Breast epithelium (tissue), 4 donors: Measurements from ENCODE around the gene IGFL2. TPM values are rescaled to one million over a fixed set of nuclear protein-coding genes. Genes with fewer than 3 reads are reported as not detected.
"Not testable (repeated sequence)": the region's sequence is repeated elsewhere in the genome, so short reads cannot be mapped to it uniquely, and the experiment has no call there.

ENCODE experiments used
- DNase-seq, 2 donors: peaks; one replicate each; pipeline ENCODE4 v3.0.0-alpha.2; 2019; ENCODE audit warnings: low spot score in 2 of 2
- H3K27ac ChIP-seq, 2 donors: fragments of 200-600 bp; sonication (generic) in 1 of 2; one replicate each; pipeline ENCODE4 v1.5.1; 2016 to 2019; ENCODE audit warnings: mild to moderate bottlenecking in 1 of 2
- H3K27me3 ChIP-seq, 2 donors: fragments of 200-600 bp; sonication (generic) in 1 of 2; one replicate each; pipeline versions ENCODE4 v1.5.1 to v1.6.0; 2017 to 2019; ENCODE audit warnings: control low read depth in 1 of 2, mild to moderate bottlenecking in 1 of 2
- H3K36me3 ChIP-seq: fragments of 200-600 bp; one replicate; pipeline ENCODE4 v1.5.1; 2019
- H3K4me1 ChIP-seq, 2 donors: fragments of 200-600 bp; sonication (generic); one replicate each; pipeline ENCODE4 v1.5.1; 2016 to 2019; ENCODE audit warnings: control low read depth in 1 of 2
- H3K4me3 ChIP-seq, 3 donors: fragments of 200-600 bp; sonication (generic); 1 replicate in 2 of 3; 2 replicates in 1 of 3; pipeline ENCODE4 v1.5.1; 2016 to 2019; ENCODE audit warnings: mild to moderate bottlenecking in 3 of 3, moderate library complexity in 2 of 3
- H3K9me3 ChIP-seq, 2 donors: fragments of 200-600 bp; sonication (generic) in 1 of 2; one replicate each; pipeline ENCODE4 v1.5.1; 2016 to 2019; ENCODE audit warnings: control low read depth in 1 of 2
- POLR2A ChIP-seq: fragments of 450-650 bp; IDR thresholded peaks from one replicate; pipeline ENCODE4 v1.6.1; 2016; ENCODE audit warnings: antibody characterized with exemption, mild to moderate bottlenecking, moderate library complexity
- POLR2AphosphoS5 ChIP-seq, 3 donors: sonication (generic); formaldehyde crosslinking; IDR thresholded peaks; one replicate each; pipeline ENCODE4 v1.6.1; 2017; ENCODE audit warnings: antibody characterized with exemption in 3 of 3
- intact Hi-C: fragments of 100-400 bp; cut with DNase I; formaldehyde crosslinking; loops from one replicate; pipeline ENCODE4 v1.15.1; 2023; ENCODE audit warnings: low total_unique reads
- total RNA-seq, 3 donors: library from RNA; depleted of rRNA; stranded (reverse); fragments of >200 nt; gene quantifications; one replicate each; pipeline ENCODE4 v1.1.0, GENCODE V29; 2016
- TF ChIP-seq, protein P1 (sequence below), 3 donors: fragments of 450-650 bp; IDR thresholded peaks; one replicate each; pipeline ENCODE4 v1.5.1; 2016 to 2017; ENCODE audit warnings: antibody characterized with exemption in 3 of 3, mild to moderate bottlenecking in 3 of 3, moderate library complexity in 3 of 3

The IGFL2 gene
- total RNA-seq, 3 donors from 2014 or later = not detected

DNA sequence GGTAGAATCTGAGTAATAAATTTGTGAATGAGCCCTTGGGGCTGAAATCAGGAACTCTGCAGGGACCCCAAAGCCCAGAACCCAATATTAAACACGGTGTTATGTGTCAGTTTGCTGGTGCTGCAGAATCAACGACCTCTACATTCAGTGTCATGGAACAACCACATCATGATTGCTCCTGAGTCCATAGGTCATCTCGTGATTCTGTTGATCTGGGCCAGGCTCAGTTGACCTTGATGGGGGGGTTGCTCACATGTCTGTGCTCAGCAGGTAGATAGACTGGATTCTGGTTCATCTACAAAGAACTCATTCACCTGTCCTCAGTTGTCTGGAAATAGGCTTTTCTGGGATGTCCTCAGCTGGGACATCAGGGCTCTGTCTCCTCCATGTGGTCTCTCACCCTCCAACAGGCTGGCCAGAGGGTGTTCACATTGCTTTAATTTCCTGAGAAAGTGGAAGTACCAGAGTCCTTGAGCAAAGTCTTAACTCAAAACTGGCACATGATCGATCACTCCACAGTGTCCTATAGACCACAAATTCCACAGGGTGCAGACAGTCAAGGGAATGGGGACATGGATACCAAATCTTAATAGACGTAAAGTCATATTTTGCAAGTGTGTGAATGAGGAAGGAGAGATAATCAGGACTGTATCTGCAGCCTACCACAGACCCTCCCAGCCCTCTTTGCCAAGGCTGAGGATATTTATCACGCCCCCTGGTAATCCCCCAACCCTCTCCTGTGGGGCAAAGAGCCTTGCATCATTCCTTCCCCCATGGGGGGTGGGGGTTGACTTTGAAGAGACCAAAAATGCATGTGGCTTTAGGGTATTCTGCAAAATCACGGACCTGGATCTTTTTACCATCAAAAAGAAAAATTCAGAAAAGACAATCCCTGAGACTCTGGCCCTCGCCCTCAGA is 42.2 kb downstream of the IGFL2 start:
- no peak for DNase-seq
- H3K4me1 ChIP-seq = no peaks in the 10 kb centered on the region
- no peak overlapping the region for H3K27ac ChIP-seq
- no peaks in the 10 kb centered on the region for H3K9me3 ChIP-seq
- intact Hi-C loops = loop anchor here (1.0 kb wide), 1 partner anchor 109 kb away; no protein-coding TSS in a partner anchor
- TF ChIP-seq POLR2AphosphoS5 (IDR thresholded peaks at IDR 0.05) = no peak
- TF ChIP-seq POLR2A = no peak
- TF ChIP-seq, protein P1, sequence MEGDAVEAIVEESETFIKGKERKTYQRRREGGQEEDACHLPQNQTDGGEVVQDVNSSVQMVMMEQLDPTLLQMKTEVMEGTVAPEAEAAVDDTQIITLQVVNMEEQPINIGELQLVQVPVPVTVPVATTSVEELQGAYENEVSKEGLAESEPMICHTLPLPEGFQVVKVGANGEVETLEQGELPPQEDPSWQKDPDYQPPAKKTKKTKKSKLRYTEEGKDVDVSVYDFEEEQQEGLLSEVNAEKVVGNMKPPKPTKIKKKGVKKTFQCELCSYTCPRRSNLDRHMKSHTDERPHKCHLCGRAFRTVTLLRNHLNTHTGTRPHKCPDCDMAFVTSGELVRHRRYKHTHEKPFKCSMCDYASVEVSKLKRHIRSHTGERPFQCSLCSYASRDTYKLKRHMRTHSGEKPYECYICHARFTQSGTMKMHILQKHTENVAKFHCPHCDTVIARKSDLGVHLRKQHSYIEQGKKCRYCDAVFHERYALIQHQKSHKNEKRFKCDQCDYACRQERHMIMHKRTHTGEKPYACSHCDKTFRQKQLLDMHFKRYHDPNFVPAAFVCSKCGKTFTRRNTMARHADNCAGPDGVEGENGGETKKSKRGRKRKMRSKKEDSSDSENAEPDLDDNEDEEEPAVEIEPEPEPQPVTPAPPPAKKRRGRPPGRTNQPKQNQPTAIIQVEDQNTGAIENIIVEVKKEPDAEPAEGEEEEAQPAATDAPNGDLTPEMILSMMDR (IDR thresholded peaks at IDR 0.05) = no peak
- H3K27me3 ChIP-seq = peaks cover 0 to 17% of the 10 kb centered on the region in 2 donors
- H3K36me3 ChIP-seq = no peaks in the 10 kb centered on the region
- no peak overlapping the region for H3K4me3 ChIP-seq

DNA sequence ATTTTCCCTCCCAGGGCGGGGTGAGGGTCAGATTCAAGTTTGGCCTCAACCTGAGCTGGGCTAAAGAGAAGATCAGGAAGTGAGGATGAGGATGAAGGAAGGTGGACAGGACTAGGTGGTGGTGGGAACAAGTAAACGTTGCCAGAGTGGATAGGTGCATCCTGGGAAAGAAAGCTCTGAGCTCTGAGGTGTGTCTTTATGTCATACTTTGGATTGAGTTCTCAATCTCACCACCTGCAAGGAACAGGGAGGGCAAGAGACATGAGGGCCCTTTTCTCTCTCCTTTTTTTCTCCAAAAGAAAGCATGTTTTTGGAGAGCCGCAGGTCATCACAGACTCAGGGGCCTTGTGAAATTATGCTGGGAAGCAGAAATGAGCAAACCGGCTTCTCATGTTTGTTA is 43.3 kb downstream of the IGFL2 start:
- no peak for DNase-seq
- Histone ChIP-seq H3K36me3 (no peaks in the 10 kb centered on the region), H3K27me3 (peaks cover 0 to 17% of the 10 kb centered on the region in 2 donors), H3K27ac (no peak overlapping the region), H3K4me3 (no peak overlapping the region), H3K4me1 (no peaks in the 10 kb centered on the region), H3K9me3 (no peaks in the 10 kb centered on the region)
- TF ChIP-seq POLR2AphosphoS5 (IDR thresholded peaks at IDR 0.05) = no peak
- no peak for TF ChIP-seq POLR2A
- TF ChIP-seq, protein P1 (IDR thresholded peaks at IDR 0.05) = no peak
- intact Hi-C loops = no loop called here

DNA sequence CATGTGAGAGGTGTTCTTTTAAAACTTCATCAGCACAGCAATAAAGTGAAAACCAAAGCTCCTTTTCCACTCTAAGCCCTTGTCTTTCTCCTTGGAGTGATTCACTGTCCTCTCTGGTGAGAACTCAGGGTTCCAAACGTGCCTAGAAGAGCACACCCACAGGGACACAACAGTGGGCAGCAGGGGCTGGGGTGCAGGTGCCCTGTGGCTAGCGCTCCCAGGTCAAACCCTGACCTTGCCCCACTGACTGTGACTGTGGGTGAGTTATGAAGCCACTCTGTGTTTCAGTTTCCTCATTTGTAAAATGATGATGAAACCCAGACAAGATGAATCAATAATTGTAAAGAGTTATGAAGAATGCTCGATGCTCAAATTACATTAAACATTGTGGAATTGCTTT is 43.9 kb downstream of the IGFL2 start:
- DNase-seq = no peak
- TF ChIP-seq, protein P1 (IDR thresholded peaks at IDR 0.05) = no peak
- TF ChIP-seq POLR2A (no peak), POLR2AphosphoS5 (IDR thresholded peaks at IDR 0.05) (no peak)
- peaks cover 0 to 24% of the 10 kb centered on the region in 2 donors for H3K27me3 ChIP-seq
- no peak overlapping the region for H3K27ac ChIP-seq
- no peaks in the 10 kb centered on the region for H3K4me1 ChIP-seq
- intact Hi-C loops = no loop called here
- no peaks in the 10 kb centered on the region for H3K36me3 ChIP-seq
- H3K9me3 ChIP-seq = no peaks in the 10 kb centered on the region
- no peak overlapping the region for H3K4me3 ChIP-seq

DNA sequence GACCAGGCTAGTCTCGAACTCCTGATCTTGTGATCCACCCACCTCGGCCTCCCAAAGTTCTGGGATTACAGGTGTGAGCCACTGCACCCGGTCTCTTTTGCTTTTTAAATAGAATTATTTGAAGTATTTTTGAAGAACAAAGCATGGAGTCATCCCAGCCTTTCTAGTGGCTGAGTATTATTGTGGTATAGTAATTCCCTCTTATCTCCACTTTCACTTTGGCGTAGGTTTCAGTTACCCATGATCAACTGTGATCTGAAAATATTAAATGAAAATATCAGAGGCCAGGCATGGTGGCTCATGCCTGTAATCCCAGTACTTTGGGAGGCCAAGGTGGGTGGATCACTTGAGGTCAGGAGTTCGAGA is 44.6 kb downstream of the IGFL2 start:
- peak overlapping the region; percentile 38 to 67 for H3K27ac ChIP-seq
- H3K9me3 ChIP-seq, H3K36me3 ChIP-seq, H3K4me3 ChIP-seq, DNase-seq, intact Hi-C loops, H3K4me1 ChIP-seq: not testable (repeated sequence)
- peaks cover 0 to 24% of the 10 kb centered on the region in 2 donors for H3K27me3 ChIP-seq

DNA sequence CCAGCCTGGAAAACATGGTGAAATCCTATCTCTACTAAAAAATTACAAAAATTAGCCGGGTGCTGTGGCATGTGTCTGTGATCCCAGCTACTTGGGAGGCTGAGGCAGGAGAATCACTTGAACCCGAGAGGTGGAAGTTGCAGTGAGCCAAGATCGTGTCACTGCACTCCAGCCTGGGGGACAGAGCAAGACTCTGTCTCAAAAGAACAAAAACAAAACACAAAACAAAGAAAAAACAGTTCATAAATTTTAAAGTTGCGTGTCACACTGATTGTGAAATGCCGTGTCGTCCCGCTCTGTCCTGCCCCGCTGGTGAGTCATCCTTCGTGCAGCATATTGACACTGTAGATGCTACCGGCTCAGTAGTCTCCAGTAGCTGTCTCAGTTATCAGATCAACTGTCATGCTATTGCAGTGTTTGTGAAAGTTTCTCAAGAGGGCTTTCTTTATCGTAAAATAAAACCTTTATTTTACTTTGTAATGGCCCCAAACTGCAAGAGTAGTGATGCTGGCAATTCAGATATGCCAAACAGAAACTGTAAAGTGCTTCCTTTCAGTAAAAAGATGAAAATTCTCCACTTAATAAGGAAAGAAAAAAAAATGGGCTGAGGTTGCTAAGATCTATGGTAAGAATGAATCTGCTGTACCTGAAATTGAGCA is 45.1 kb downstream of the IGFL2 start:
- intact Hi-C loops = no loop called here
- H3K9me3 ChIP-seq = no peaks in the 10 kb centered on the region

More for the DNA sequence above, 45.1 kb downstream of the IGFL2 start:
- DNase-seq = peak; percentile 65 to 72
- Histone ChIP-seq H3K4me3 (no peak overlapping the region), H3K36me3 (no peaks in the 10 kb centered on the region), H3K4me1 (no peaks in the 10 kb centered on the region), H3K27ac (peak overlapping the region; percentile 38 to 67), H3K27me3 (peaks cover 0 to 24% of the 10 kb centered on the region in 2 donors)
- peak; percentile 19 to 44 (median 39) for TF ChIP-seq POLR2AphosphoS5 (IDR thresholded peaks at IDR 0.05)
- no peak for TF ChIP-seq POLR2A
- TF ChIP-seq, protein P1 (IDR thresholded peaks at IDR 0.05) = no peak
